Measurements from ENCODE around the gene UBE2E3. TPM values are rescaled to one million over a fixed set of nuclear protein-coding genes. Genes with fewer than 3 reads are reported as not detected.

Gene UBE2E3
- total RNA-seq, 5 donors from 2014 or later (not counting 1 experiment from before 2014, with no cell fraction given) = 21.2 to 25.2 (median 21.3) TPM

DNA sequence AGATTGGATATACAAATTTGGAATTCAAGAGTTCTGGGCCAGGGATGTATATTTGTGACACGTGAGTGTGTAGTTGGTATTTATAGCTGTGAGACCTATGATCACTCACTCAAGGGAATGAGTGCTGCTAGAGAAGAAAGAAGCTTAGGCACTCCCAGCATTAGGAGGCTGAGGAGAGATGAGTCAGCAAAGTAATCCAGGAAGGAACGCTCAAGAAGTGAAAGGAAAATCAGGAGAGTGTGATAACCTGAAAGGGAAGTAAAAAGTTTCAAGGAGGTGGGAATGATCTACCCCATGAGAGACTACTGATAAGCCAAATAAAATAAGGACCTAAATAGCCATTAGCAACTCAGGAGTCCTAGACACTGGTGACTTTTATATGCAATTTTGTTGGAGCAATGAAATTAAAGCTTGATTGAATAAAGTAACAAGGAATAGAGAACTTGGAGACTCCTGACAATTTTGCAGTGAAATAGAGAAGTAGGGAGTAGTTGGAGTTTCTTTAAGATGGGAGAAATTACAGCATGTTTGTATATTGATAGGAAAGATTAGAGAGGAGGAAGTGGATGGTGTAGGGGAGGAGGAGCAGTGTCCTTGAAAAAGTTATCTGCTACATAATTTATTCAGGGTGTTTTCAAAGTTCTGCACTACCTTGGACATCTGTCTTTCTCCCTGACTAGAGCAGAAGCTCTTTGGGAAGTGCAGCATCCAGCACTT, 89.9 kb downstream of the UBE2E3 start:
- ATAC-seq (replicated peaks in 1 of 4) = no peak
- Mint-ChIP-seq H3K4me1 (peaks cover 0 to 5% (median 2%) of the 10 kb centered on the region in 3 donors), H3K27ac (no peak overlapping the region), H3K9me3 (no peaks in the 10 kb centered on the region), H3K27me3 (no peaks in the 10 kb centered on the region), H3K4me3 (no peak overlapping the region), H3K36me3 (peaks cover 6% of the 10 kb centered on the region)
- no peaks in the 10 kb centered on the region for H3K9me3 ChIP-seq
- H3K4me3 ChIP-seq (ENCODE audit: control insufficient read depth in 1 of 2, extremely low read depth in 1 of 2, low read length in 1 of 2) = no peak overlapping the region
- H3K27me3 ChIP-seq (replicated peaks in 1 of 2; ENCODE audit: control insufficient read depth in 2 of 2, extremely low read depth in 1 of 2, insufficient read depth in 2 of 2, low read length in 1 of 2) = no peaks in the 10 kb centered on the region
- no peak for DNase-seq
- WGBS (ENCODE audit: insufficient coverage) = 100% methylated on average over 1 of the region's 2 CpGs
- no peaks in the 10 kb centered on the region for H3K4me1 ChIP-seq (ENCODE audit: control insufficient read depth in 1 of 2, extremely low read depth in 1 of 2, insufficient read depth in 2 of 2, low read length in 2 of 2)
- POLR2A ChIA-PET = interaction anchor here in 1 of 2 donors (0.6 kb wide), 1 partner anchor 90 kb away, joined by 4 read pairs; the partner anchor contains the start of gene UBE2E3
- H3K27ac ChIP-seq (ENCODE audit: low read length) = no peak overlapping the region
- CTCF ChIA-PET = interaction anchor here in 1 of 2 donors (0.6 kb wide), 1 partner anchor 10 kb away, joined by 7 read pairs; no protein-coding TSS in a partner anchor
- no peaks in the 10 kb centered on the region for H3K36me3 ChIP-seq (ENCODE audit: control insufficient read depth in 2 of 2, extremely low read depth in 1 of 2, insufficient read depth in 1 of 2, low read length in 1 of 2)

DNA sequence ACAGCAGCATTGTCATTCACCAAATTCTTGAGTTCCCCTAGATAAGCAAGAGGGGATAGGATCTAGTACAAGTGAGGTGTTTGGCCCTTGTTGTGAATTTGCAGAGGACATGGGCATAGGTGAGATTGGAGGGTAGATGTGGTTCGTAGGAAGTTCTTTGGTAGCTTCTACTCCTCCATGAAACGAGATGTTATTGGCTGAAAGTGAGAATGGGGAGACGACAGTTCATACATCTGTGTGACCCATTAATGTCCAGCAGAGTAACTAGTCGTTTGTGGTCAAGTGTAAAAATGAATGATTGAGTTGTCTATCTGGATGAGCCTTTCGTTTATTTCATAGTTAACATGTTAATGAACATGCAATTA, 90.4 kb downstream of the UBE2E3 start:
- Mint-ChIP-seq H3K36me3 (peaks cover 6% of the 10 kb centered on the region), H3K4me3 (no peak overlapping the region), H3K9me3 (no peaks in the 10 kb centered on the region), H3K27ac (no peak overlapping the region), H3K27me3 (no peaks in the 10 kb centered on the region), H3K4me1 (peaks cover 0 to 5% (median 2%) of the 10 kb centered on the region in 3 donors)
- DNase-seq = no peak
- 85% methylated on average over 2 of the region's 5 CpGs for WGBS (ENCODE audit: insufficient coverage)
- ChIA-PET POLR2A (interaction anchor here in 1 of 2 donors (0.6 kb wide), 1 partner anchor 90 kb away, joined by 4 read pairs; the partner anchor contains the start of gene UBE2E3), CTCF (no interaction called here)
- Histone ChIP-seq H3K27me3 (replicated peaks in 1 of 2; ENCODE audit: control insufficient read depth in 2 of 2, extremely low read depth in 1 of 2, insufficient read depth in 2 of 2, low read length in 1 of 2) (no peaks in the 10 kb centered on the region), H3K4me3 (ENCODE audit: control insufficient read depth in 1 of 2, extremely low read depth in 1 of 2, low read length in 1 of 2) (no peak overlapping the region), H3K4me1 (ENCODE audit: control insufficient read depth in 1 of 2, extremely low read depth in 1 of 2, insufficient read depth in 2 of 2, low read length in 2 of 2) (no peaks in the 10 kb centered on the region), H3K9me3 (no peaks in the 10 kb centered on the region), H3K36me3 (ENCODE audit: control insufficient read depth in 2 of 2, extremely low read depth in 1 of 2, insufficient read depth in 1 of 2, low read length in 1 of 2) (no peaks in the 10 kb centered on the region), H3K27ac (ENCODE audit: low read length) (no peak overlapping the region)
- ATAC-seq (replicated peaks in 1 of 4) = no peak

DNA sequence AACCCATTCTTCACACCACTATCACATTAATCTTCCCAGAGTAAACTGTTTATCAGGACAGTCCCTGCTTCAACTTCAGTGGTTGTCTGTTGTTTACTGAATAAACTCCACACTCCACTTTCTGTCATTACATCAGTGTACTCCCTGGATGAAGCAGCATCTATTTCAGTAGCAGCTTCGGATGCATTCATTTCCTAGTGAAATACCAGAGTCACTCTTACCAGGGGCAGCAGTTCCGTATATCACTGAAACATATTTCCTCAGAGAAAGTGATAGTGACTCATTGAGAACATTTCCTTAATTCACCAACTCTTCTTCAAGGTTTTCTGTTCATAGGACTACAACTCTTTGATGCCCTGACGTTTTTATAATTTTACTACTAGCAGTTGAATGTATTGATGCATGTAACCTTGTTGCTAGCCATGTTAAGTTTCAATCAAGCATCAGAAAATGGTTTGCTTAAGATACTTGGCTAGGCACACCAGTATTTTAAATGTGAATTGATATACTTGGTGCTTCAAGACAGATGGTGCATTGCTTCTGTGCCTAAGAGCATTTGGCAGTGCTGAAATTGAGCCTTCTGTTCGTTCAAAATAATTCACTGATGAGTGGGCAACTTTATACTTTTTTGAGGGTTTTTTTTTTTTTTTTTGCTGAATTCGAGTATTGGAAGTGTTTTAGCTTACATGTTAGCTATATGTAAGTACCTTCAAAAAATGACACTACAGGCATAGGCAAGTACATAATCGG, 92.3 kb downstream of the UBE2E3 start:
- POLR2A ChIA-PET = interaction anchor here in 1 of 2 donors (0.6 kb wide), 1 partner anchor 34 kb away, joined by 4 read pairs; no protein-coding TSS in a partner anchor
- H3K4me3 Mint-ChIP-seq = no peak overlapping the region
- ATAC-seq (replicated peaks in 1 of 4) = no peak
- no peak overlapping the region for H3K4me3 ChIP-seq (ENCODE audit: control insufficient read depth in 1 of 2, extremely low read depth in 1 of 2, low read length in 1 of 2)
- H3K4me1 ChIP-seq (ENCODE audit: control insufficient read depth in 1 of 2, extremely low read depth in 1 of 2, insufficient read depth in 2 of 2, low read length in 2 of 2) = no peaks in the 10 kb centered on the region
- H3K27ac Mint-ChIP-seq = peak overlapping the region in 1 of 2 donors; percentile 11
- no peaks in the 10 kb centered on the region for H3K9me3 Mint-ChIP-seq
- H3K4me1 Mint-ChIP-seq = peaks cover 5 to 8% (median 7%) of the 10 kb centered on the region in 3 donors
- no peaks in the 10 kb centered on the region for H3K9me3 ChIP-seq
- no peaks in the 10 kb centered on the region for H3K36me3 ChIP-seq (ENCODE audit: control insufficient read depth in 2 of 2, extremely low read depth in 1 of 2, insufficient read depth in 1 of 2, low read length in 1 of 2)
- no peaks in the 10 kb centered on the region for H3K27me3 Mint-ChIP-seq
- 56% methylated on average over 1 of the region's 6 CpGs for WGBS (ENCODE audit: insufficient coverage)
- no peak for DNase-seq
- no peak overlapping the region for H3K27ac ChIP-seq (ENCODE audit: low read length)
- CTCF ChIA-PET = interaction anchor here in 1 of 2 donors (0.6 kb wide), 1 partner anchor 13 kb away, joined by 4 read pairs; no protein-coding TSS in a partner anchor
- no peaks in the 10 kb centered on the region for H3K27me3 ChIP-seq (replicated peaks in 1 of 2; ENCODE audit: control insufficient read depth in 2 of 2, extremely low read depth in 1 of 2, insufficient read depth in 2 of 2, low read length in 1 of 2)
- H3K36me3 Mint-ChIP-seq = no peaks in the 10 kb centered on the region

DNA sequence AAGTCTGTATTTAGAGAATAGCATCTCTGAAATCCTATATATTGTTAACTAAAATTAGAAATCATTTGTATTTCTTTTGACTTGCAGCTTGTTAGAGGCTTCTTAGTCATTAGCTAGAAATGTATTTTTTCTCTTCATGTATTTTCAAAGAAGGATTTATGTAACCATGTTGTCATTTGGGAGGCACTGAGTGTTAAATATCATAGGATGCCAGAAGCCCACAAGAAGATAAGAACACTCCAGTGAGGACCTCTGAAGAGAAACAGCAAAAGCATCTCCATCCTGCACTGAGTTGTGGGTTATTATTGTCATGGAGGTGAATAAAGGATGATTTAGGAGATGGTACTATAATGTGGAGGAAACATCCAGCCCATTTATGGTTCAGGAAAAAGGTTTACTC, 93.5 kb downstream of the UBE2E3 start:
- Mint-ChIP-seq H3K4me3 (no peak overlapping the region), H3K27me3 (no peaks in the 10 kb centered on the region), H3K4me1 (peaks cover 5 to 8% (median 7%) of the 10 kb centered on the region in 3 donors), H3K27ac (no peak overlapping the region), H3K9me3 (no peaks in the 10 kb centered on the region), H3K36me3 (no peaks in the 10 kb centered on the region)
- ChIA-PET POLR2A (no interaction called here), CTCF (interaction anchor here in 1 of 2 donors (0.6 to 3.4 kb wide), 2 partner anchors 641 to 671 kb away, joined by 5 to 19 read pairs; no protein-coding TSS in a partner anchor)
- Histone ChIP-seq H3K9me3 (no peaks in the 10 kb centered on the region), H3K4me1 (ENCODE audit: control insufficient read depth in 1 of 2, extremely low read depth in 1 of 2, insufficient read depth in 2 of 2, low read length in 2 of 2) (no peaks in the 10 kb centered on the region), H3K36me3 (ENCODE audit: control insufficient read depth in 2 of 2, extremely low read depth in 1 of 2, insufficient read depth in 1 of 2, low read length in 1 of 2) (no peaks in the 10 kb centered on the region), H3K27me3 (replicated peaks in 1 of 2; ENCODE audit: control insufficient read depth in 2 of 2, extremely low read depth in 1 of 2, insufficient read depth in 2 of 2, low read length in 1 of 2) (no peaks in the 10 kb centered on the region), H3K27ac (ENCODE audit: low read length) (no peak overlapping the region), H3K4me3 (ENCODE audit: control insufficient read depth in 1 of 2, extremely low read depth in 1 of 2, low read length in 1 of 2) (no peak overlapping the region)
- DNase-seq (no peak), ATAC-seq (replicated peaks in 1 of 4) (no peak)

DNA sequence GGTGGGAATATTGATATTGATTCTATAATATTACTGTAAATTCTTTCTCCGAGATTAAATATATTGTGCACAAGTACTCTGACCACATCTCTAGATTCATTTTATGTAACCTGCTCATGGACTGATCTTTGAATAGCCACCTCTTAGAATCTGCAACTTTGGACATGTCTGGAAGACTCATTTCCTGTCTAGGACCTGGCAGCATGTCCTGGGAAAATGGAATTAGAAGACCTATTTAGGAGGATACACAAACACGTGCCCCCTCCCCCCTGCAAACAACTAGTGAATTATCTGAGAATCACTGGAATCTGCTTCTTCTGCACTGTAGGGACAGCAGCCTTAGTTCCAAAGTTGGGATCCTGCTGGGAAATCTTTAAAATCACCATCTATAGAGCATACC, 94.1 kb downstream of the UBE2E3 start:
- WGBS (ENCODE audit: insufficient coverage) = no CpG with 5 or more reads among the region's 2 CpGs
- no peaks in the 10 kb centered on the region for H3K36me3 ChIP-seq (ENCODE audit: control insufficient read depth in 2 of 2, extremely low read depth in 1 of 2, insufficient read depth in 1 of 2, low read length in 1 of 2)
- H3K9me3 ChIP-seq = no peaks in the 10 kb centered on the region
- Mint-ChIP-seq H3K36me3 (no peaks in the 10 kb centered on the region), H3K27me3 (no peaks in the 10 kb centered on the region), H3K9me3 (no peaks in the 10 kb centered on the region), H3K4me1 (peaks cover 5 to 8% (median 7%) of the 10 kb centered on the region in 3 donors), H3K27ac (no peak overlapping the region), H3K4me3 (no peak overlapping the region)
- CTCF ChIA-PET = interaction anchor here in 1 of 2 donors (3.4 kb wide), 1 partner anchor 640 kb away, joined by 19 read pairs; no protein-coding TSS in a partner anchor
- POLR2A ChIA-PET = no interaction called here
- no peak for DNase-seq
- no peaks in the 10 kb centered on the region for H3K27me3 ChIP-seq (replicated peaks in 1 of 2; ENCODE audit: control insufficient read depth in 2 of 2, extremely low read depth in 1 of 2, insufficient read depth in 2 of 2, low read length in 1 of 2)
- no peak overlapping the region for H3K4me3 ChIP-seq (ENCODE audit: control insufficient read depth in 1 of 2, extremely low read depth in 1 of 2, low read length in 1 of 2)
- no peak overlapping the region for H3K27ac ChIP-seq (ENCODE audit: low read length)
- ATAC-seq (replicated peaks in 1 of 4) = no peak
- H3K4me1 ChIP-seq (ENCODE audit: control insufficient read depth in 1 of 2, extremely low read depth in 1 of 2, insufficient read depth in 2 of 2, low read length in 2 of 2) = no peaks in the 10 kb centered on the region

DNA sequence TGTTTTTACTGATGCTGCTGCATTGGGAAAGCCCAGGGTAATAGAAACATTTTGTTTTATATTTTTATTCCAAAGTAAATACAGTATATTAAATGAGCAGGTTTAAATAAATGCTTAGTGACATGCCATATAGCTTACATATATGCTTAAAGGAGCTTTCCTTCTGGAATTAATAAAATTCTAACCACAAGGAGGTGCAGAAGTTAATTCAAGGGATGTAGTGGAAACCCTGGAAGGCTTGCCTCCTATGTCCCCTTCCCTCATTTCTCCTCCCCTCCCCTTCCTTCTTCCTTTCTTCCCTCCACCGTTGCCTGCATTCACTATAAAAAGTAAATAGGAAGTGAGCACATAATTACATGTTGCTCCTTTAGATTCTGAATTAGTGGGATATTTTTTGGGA, 96.3 kb downstream of the UBE2E3 start:
- Mint-ChIP-seq H3K4me3 (no peak overlapping the region), H3K27ac (no peak overlapping the region), H3K4me1 (peaks cover 5 to 8% (median 7%) of the 10 kb centered on the region in 3 donors), H3K27me3 (no peaks in the 10 kb centered on the region), H3K9me3 (no peaks in the 10 kb centered on the region), H3K36me3 (no peaks in the 10 kb centered on the region)
- Histone ChIP-seq H3K36me3 (ENCODE audit: control insufficient read depth in 2 of 2, extremely low read depth in 1 of 2, insufficient read depth in 1 of 2, low read length in 1 of 2) (no peaks in the 10 kb centered on the region), H3K4me3 (ENCODE audit: control insufficient read depth in 1 of 2, extremely low read depth in 1 of 2, low read length in 1 of 2) (no peak overlapping the region), H3K27ac (ENCODE audit: low read length) (no peak overlapping the region), H3K4me1 (ENCODE audit: control insufficient read depth in 1 of 2, extremely low read depth in 1 of 2, insufficient read depth in 2 of 2, low read length in 2 of 2) (no peaks in the 10 kb centered on the region), H3K9me3 (no peaks in the 10 kb centered on the region), H3K27me3 (replicated peaks in 1 of 2; ENCODE audit: control insufficient read depth in 2 of 2, extremely low read depth in 1 of 2, insufficient read depth in 2 of 2, low read length in 1 of 2) (no peaks in the 10 kb centered on the region)
- ATAC-seq (replicated peaks in 1 of 4) = no peak
- POLR2A ChIA-PET = interaction anchor here in 1 of 2 donors (0.7 kb wide), 1 partner anchor 453 kb away, joined by 3 read pairs; no protein-coding TSS in a partner anchor
- DNase-seq = no peak
- CTCF ChIA-PET = interaction anchor here (0.6 to 3.4 kb wide), 3 partner anchors 65 to 638 kb away, joined by 3 to 19 read pairs (median 4); no protein-coding TSS in a partner anchor
- no CpG with 5 or more reads among the region's 1 CpG for WGBS (ENCODE audit: insufficient coverage)
